Cerebellar cortex (tissue), 1 donor: ENCODE data around the gene C6.
"Not testable (repeated sequence)": the region's sequence is repeated elsewhere in the genome, so short reads cannot be mapped to it uniquely, and the experiment has no call there.

Experiments used
- DNase-seq: peaks from one replicate; pipeline ENCODE4 v3.0.0-alpha.2; 2015; ENCODE audit warnings: low spot score

Gene C6

GRCh38 chr5:41213340-41213739, at the start of gene C6:
TSS of gene C6 (minus strand) at chr5:41213532. CDS start at chr5:41203230, 10,302 bp downstream.
- DNase-seq = no peak

DNA sequence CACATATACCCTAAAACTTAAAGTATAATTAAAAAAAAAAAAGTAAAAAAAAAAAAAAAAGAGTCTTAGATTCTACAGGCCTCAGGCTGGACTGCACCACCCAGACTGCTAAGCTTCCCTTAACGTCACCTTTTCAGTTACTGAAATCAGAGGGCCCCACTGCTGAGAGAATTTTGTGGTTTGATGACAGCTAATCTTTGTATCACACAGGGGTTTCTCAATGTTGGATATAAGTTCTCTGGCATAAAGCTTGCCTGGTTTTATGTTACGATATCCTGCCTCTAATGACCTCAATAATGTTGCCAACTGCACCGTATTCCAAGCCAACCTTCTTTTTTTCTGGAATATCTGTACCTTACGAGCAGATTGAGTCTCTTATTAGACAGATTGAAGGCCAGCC, 43.1 kb upstream of the C6 start:
- DNase-seq = no peak

- DNase-seq = no peak
These were observed 39.8 kb upstream of the C6 start for GRCh38 chr5:41253109-41253508.

- DNase-seq = no peak
These were observed 38.7 kb upstream of the C6 start for GRCh38 chr5:41252036-41252435.

GRCh38 chr5:41250351-41250987, 37.1 kb upstream of the C6 start:
- no peak for DNase-seq

DNA sequence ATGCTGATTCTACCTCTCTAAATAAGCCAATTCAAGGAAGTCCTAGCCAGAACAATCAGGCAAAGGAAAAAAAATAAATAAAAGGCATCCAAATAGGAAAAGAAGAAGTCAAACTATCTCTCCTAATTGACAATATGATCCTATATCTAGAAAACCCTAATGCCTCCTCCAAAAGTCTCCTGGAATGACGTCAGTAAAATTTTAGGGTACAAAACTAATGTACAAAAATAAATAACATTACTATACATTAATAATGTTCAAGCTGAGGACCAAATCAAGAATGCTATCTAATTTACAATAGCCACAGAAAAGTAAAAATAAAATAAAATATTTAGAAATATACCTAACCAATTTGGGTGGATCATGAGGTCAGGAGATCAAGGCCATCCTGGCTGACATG, 33.8 kb upstream of the C6 start:
- no peak for DNase-seq

DNA sequence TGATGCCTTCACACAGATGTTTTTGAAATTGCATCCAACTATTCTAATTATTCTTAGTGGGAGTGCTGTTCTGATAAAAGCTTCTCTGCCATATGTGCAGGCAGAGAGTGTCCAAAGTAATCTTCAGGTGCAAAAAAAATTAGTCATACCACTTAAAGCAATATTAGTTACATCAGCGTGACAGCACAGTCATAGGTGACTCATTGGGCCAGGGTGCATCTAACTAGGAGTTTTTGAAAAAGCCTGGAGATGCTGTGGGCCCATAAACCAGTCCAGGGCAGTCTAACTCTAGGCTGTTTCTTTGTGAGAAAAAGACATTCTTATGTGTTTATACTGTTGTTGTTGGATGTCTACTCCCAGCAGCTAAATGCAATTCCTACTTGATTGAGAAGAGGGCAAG, 33.0 kb upstream of the C6 start:
- no peak for DNase-seq

- no peak for DNase-seq
These were observed 30.2 kb upstream of the C6 start for GRCh38 chr5:41243558-41243957.

DNA sequence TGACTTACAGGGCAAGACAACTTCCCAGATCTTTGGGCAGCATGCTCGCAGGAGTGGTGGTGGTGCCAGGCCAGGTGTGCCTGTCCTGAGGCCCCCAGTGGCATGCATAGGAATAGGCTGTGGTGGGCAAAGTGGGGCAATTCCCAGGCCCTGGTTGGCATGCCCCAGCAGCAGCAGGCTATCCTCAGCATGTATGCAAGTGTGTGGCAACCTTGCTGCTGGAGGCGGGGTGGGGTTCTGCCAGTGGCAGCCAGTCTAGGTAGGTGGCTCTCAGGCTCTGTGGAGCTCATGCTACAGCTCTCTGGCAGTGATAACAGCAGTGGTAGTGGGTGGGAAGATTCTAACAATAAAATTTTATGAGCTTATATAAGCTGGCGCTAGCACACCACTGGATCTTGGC, 27.7 kb upstream of the C6 start:
- no peak for DNase-seq

GRCh38 chr5:41240390-41240789, 27.1 kb upstream of the C6 start:
- DNase-seq = no peak

DNA sequence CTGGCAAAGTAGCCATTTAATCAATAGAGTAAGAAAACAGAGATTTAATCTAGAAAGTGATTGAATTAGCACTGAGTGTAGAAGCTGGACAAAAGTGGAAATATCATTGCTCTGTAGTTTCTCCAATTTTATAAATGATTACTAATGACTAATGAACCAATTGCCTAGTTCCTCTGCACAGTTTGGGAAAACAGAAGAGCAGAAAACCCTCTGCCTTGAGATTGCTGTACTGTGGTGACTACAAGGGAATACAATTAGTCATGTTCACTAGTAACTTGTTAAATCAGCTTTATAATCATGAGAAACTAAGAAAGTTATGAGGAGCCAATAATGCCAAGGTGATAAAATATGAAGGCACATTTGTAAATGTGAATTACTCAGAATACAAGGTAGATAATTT, 21.1 kb upstream of the C6 start:
- DNase-seq = no peak

- DNase-seq = no peak
These were observed 19.5 kb upstream of the C6 start for GRCh38 chr5:41232797-41233196.

GRCh38 chr5:41230276-41230675, 16.9 kb upstream of the C6 start:
- not testable (repeated sequence) for DNase-seq

- no peak for DNase-seq
These were observed 10.6 kb upstream of the C6 start for GRCh38 chr5:41223962-41224361.

DNA sequence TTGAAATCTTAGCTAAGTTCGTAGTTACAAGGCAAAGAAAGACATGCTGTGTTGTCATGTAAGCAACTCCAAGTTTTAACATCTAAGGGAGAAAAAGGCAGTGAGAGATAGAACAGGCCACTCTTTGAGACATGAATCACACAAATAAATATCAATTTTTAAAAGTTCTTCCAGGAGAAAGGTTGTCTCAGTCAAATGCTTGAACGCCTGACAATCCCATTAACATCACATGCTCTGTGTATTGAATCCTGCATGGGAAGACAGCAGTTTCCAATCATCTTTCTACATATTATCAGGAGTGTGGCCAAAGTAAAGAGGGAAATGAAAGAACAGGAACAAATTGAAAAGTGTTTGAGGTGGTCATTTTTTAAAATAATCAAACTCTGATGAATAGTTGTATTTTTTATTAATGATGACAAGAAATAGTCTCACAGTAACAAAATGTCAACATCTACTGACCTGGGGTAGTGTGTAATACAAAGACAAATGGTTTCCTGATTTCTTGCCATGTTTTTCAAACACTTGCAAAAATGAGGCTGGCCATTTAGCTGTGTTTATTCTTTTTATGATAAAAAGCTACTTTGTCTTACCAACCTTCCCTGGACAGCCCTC, 6.4 kb upstream of the C6 start:
- DNase-seq = peak; percentile 8

- peak; percentile 67 for DNase-seq
These were observed 5.8 kb upstream of the C6 start for GRCh38 chr5:41218929-41219657.

GRCh38 chr5:41214182-41214581, 850 bp upstream of the C6 start:
- no peak for DNase-seq

GRCh38 chr5:41212935-41213334, 397 bp downstream of the C6 start:
- DNase-seq = no peak

GRCh38 chr5:41211417-41211816, 1.9 kb downstream of the C6 start:
- DNase-seq = no peak

GRCh38 chr5:41205475-41205874, 7.9 kb downstream of the C6 start:
- not testable (repeated sequence) for DNase-seq

GRCh38 chr5:41203033-41203432, 10.3 kb downstream of the C6 start:
- DNase-seq = no peak

- DNase-seq = no peak
These were observed 12.1 kb downstream of the C6 start for GRCh38 chr5:41201082-41201772.

- DNase-seq = no peak
These were observed 12.8 kb downstream of the C6 start for GRCh38 chr5:41200506-41200905.
